ENCODE measurements around the gene PIWIL4.
"Not testable (repeated sequence)": the region's sequence is repeated elsewhere in the genome, so short reads cannot be mapped to it uniquely, and the experiment has no call there.

Gene PIWIL4

GRCh38 chr11:94639901-94640721 lies 72.9 kb downstream of the PIWIL4 start:
- H3K36me3 ChIP-seq (ENCODE audit: control insufficient read depth in 2 of 2, insufficient read depth in 1 of 2, low read length in 2 of 2) = no peaks in the 10 kb centered on the region
- no peaks in the 10 kb centered on the region for H3K4me1 ChIP-seq (ENCODE audit: control insufficient read depth, insufficient read depth, low read length)
- no peaks in the 10 kb centered on the region for H3K9me3 ChIP-seq (ENCODE audit: control insufficient read depth, insufficient read depth, low read depth, low read length)
- ChIA-PET POLR2A (no interaction called here), CTCF (no interaction called here)
- no peak overlapping the region for H3K4me3 ChIP-seq (ENCODE audit: low read depth, low read length)
- peak; percentile 29; the same call in 1 of the 2 replicates for TF ChIP-seq ZNF664 (tag by site-specific recombination; IDR thresholded peaks at IDR 0.05)
- no peak for TF ChIP-seq ZNF19 (tag by site-specific recombination; IDR thresholded peaks at IDR 0.05; ENCODE audit: low read depth)
- TF ChIP-seq ZNF10 (tag by site-specific recombination; IDR thresholded peaks at IDR 0.05) = peak; percentile 99
- no peak for TF ChIP-seq ZNF707 (tag by site-specific recombination; IDR thresholded peaks at IDR 0.05)
- no peak for TF ChIP-seq ZFHX2 (tag by site-specific recombination; conservative IDR thresholded peaks at IDR 0.05)
- no peak overlapping the region for H3K27ac ChIP-seq (ENCODE audit: extremely low read depth, low read depth, low read length)

- no peak overlapping the region for H3K4me3 ChIP-seq (ENCODE audit: low read depth, low read length)
- ChIA-PET POLR2A (no interaction called here), CTCF (interaction anchor here (1.1 kb wide), 1 partner anchor 14 kb away, joined by 3 read pairs; no protein-coding TSS in a partner anchor)
- no peaks in the 10 kb centered on the region for H3K9me3 ChIP-seq (ENCODE audit: control insufficient read depth, insufficient read depth, low read depth, low read length)
- TF ChIP-seq ZNF23 (tag by site-specific recombination; IDR thresholded peaks at IDR 0.05; ENCODE audit: borderline replicate concordance) (no peak), INSM2 (tag by site-specific recombination; IDR thresholded peaks at IDR 0.05) (no peak), SALL2 (tag by site-specific recombination; IDR thresholded peaks at IDR 0.05; ENCODE audit: borderline replicate concordance) (no peak), ZNF112 (tag by site-specific recombination; IDR thresholded peaks at IDR 0.05) (no peak)
- H3K27ac ChIP-seq (ENCODE audit: extremely low read depth, low read depth, low read length) = no peak overlapping the region
- no peaks in the 10 kb centered on the region for H3K36me3 ChIP-seq (ENCODE audit: control insufficient read depth in 2 of 2, insufficient read depth in 1 of 2, low read length in 2 of 2)
- no peaks in the 10 kb centered on the region for H3K4me1 ChIP-seq (ENCODE audit: control insufficient read depth, insufficient read depth, low read length)
Observed at GRCh38 chr11:94641167-94641761, 74.1 kb downstream of the PIWIL4 start.

- H3K27ac ChIP-seq (ENCODE audit: extremely low read depth, low read depth, low read length); H3K9me3 ChIP-seq (ENCODE audit: control insufficient read depth, insufficient read depth, low read depth, low read length); POLR2A ChIA-PET; H3K4me3 ChIP-seq (ENCODE audit: low read depth, low read length); CTCF ChIA-PET; H3K4me1 ChIP-seq (ENCODE audit: control insufficient read depth, insufficient read depth, low read length); H3K36me3 ChIP-seq (ENCODE audit: control insufficient read depth in 2 of 2, insufficient read depth in 1 of 2, low read length in 2 of 2): not testable (repeated sequence)
Observed at GRCh38 chr11:94643186-94643585, 76.0 kb downstream of the PIWIL4 start.

- Histone ChIP-seq H3K9me3 (ENCODE audit: control insufficient read depth, insufficient read depth, low read depth, low read length) (no peaks in the 10 kb centered on the region), H3K36me3 (ENCODE audit: control insufficient read depth in 2 of 2, insufficient read depth in 1 of 2, low read length in 2 of 2) (no peaks in the 10 kb centered on the region), H3K4me3 (ENCODE audit: low read depth, low read length) (no peak overlapping the region), H3K4me1 (ENCODE audit: control insufficient read depth, insufficient read depth, low read length) (no peaks in the 10 kb centered on the region), H3K27ac (ENCODE audit: extremely low read depth, low read depth, low read length) (no peak overlapping the region)
- TF ChIP-seq MZF1 (tag by site-specific recombination; IDR thresholded peaks at IDR 0.05; ENCODE audit: borderline replicate concordance) (peak; percentile 66; the same call in 1 of the 2 replicates), ZNF146 (tag by site-specific recombination; IDR thresholded peaks at IDR 0.05) (no peak)
- ChIA-PET POLR2A (no interaction called here), CTCF (interaction anchor here (0.6 to 0.9 kb wide), 3 partner anchors 63 to 1113 kb away, joined by 3 read pairs; no protein-coding TSS in a partner anchor)
Observed at GRCh38 chr11:94647926-94648325, 80.8 kb downstream of the PIWIL4 start.

- Histone ChIP-seq H3K4me1 (ENCODE audit: control insufficient read depth, insufficient read depth, low read length) (no peaks in the 10 kb centered on the region), H3K4me3 (ENCODE audit: low read depth, low read length) (no peak overlapping the region), H3K9me3 (ENCODE audit: control insufficient read depth, insufficient read depth, low read depth, low read length) (no peaks in the 10 kb centered on the region), H3K27ac (ENCODE audit: extremely low read depth, low read depth, low read length) (no peak overlapping the region), H3K36me3 (ENCODE audit: control insufficient read depth in 2 of 2, insufficient read depth in 1 of 2, low read length in 2 of 2) (no peaks in the 10 kb centered on the region)
- ChIA-PET POLR2A (no interaction called here), CTCF (interaction anchor here (0.6 to 1.7 kb wide), 5 partner anchors 12 to 1722 kb away, joined by 3 to 4 read pairs (median 3); no protein-coding TSS in a partner anchor)
- TF ChIP-seq ZNF701 (tag by site-specific recombination; IDR thresholded peaks at IDR 0.05) (no peak), SCRT1 (tag by site-specific recombination; IDR thresholded peaks at IDR 0.05; ENCODE audit: borderline replicate concordance) (peak; percentile 64), ZNF488 (tag by site-specific recombination; IDR thresholded peaks at IDR 0.05) (no peak), SCRT2 (tag by site-specific recombination; IDR thresholded peaks at IDR 0.05) (peak; percentile 81)
Observed at GRCh38 chr11:94648789-94649188, 81.6 kb downstream of the PIWIL4 start.
